GM12801 (cell line): ENCODE data around the gene CNPY1.

ENCODE experiments used
- CTCF ChIP-seq: IDR thresholded peaks from one replicate; pipeline ENCODE4 v1.5.1; 2011; ENCODE audit warnings: control low read depth; ENCODE audit not compliant: insufficient read length; ENCODE audit errors: extremely low read depth

The CNPY1 gene

DNA sequence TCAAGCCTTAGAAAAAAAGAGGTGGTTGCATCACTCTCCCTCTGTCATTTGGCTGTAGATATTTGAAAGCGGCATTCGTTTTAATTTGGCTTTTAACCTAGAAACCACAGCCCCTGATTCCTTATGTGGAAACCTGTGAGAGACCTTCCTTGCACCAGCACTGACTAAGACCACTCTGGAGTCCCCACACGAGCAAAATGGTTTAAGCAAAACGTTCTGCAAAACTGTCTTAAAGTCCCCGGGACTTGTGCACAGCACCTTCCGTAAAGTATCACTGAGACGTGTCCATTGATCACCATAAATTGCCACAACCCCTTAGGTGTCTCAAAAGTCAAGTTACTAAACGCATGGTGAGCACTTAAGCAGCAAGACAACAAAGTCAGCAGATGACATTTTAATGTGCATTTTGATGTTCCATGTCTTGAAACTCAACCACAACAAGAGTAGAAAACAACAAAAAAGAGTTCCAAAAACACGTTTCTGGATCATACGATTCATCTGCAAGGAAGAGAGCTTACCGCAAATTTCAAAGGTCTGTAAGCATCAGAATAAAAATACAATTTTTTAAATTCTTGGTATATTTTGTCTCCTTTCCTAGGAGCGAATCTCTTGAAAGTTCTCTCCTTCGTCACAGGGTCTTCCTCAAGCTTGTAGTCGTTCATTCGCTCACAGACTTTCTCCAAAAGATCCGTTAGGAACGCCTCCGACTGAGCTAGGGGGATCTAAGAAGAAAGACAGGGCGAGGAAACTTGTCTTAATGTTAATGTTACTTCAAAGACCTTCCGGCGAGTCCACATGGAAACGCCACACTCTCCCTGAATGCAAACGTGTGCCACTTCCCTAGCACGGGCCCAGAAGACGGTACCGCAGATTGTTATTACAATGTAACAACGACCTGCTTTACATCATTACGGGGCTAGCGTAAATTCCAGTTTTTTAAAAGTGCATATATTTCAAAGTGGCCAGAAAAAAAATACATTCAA, 37.7 kb downstream of the CNPY1 start:
- no peak for TF ChIP-seq CTCF

- no peak for TF ChIP-seq CTCF
Observed at GRCh38 chr7:155507576-155507975, 38.8 kb downstream of the CNPY1 start.

- TF ChIP-seq CTCF = no peak
Observed at GRCh38 chr7:155506854-155507337, 39.5 kb downstream of the CNPY1 start.

- TF ChIP-seq CTCF = no peak
Observed at GRCh38 chr7:155505422-155505793, 41.0 kb downstream of the CNPY1 start.

- no peak for TF ChIP-seq CTCF
Observed at GRCh38 chr7:155497149-155497901, 49.0 kb downstream of the CNPY1 start.

GRCh38 chr7:155496267-155497005, 49.9 kb downstream of the CNPY1 start:
- TF ChIP-seq CTCF = no peak
